ENCODE measurements around the gene PTTG1. TPM values are rescaled to one million over a fixed set of nuclear protein-coding genes. Genes with fewer than 3 reads are reported as not detected.

PTTG1 gene
- total RNA-seq = 100 to 1,000 TPM; 371 to 547 TPM

GRCh38 chr5:160421625-160422258 lies at the start of gene PTTG1:
PTTG1 (plus strand) TSS chr5:160421855; CDS start chr5:160422313, 458 bp downstream.

GRCh38 chr5:160399402-160400353 lies 22.0 kb upstream of the PTTG1 start, which contains the start of gene FAM200C:
FAM200C (minus strand) TSS chr5:160400054; CDS start chr5:160395490, 4,564 bp downstream.

GRCh38 chr5:160418561-160419457 lies 2.8 kb upstream of the PTTG1 start, which contains the start of gene SLU7:
SLU7 (minus strand) TSS chr5:160419081; CDS start chr5:160415294, 3,787 bp downstream.

Small RNA genes within 50 kb of the gene (small RNA-seq; reads per million reads assigned to genes)
- 0 reads per million in 2 donors for gene MIR3142

Other genes starting within 250 kb of the PTTG1 start
- gene FABP6, start 192.3 kb upstream of the PTTG1 start, total RNA-seq = not detected
- 1 to 10 TPM; 4.5 to 8.7 TPM for gene CCNJL, start 109.3 kb upstream of the PTTG1 start, total RNA-seq
- gene C1QTNF2, start 51.2 kb upstream of the PTTG1 start, total RNA-seq = 1 to 10 TPM in 1 of 2 donors, under 1 TPM in 1; 0.34 to 1.3 TPM
- 1 to 10 TPM; 6.2 to 7.0 TPM for gene FAM200C, start 21.8 kb upstream of the PTTG1 start, total RNA-seq
- 10 to 100 TPM; 46.1 to 54.9 TPM for gene SLU7, start 2.8 kb upstream of the PTTG1 start, total RNA-seq